Kidney capillary endothelial cell (primary cell): Measurements from ENCODE around the gene TMEM89.

Source experiments
- DNase-seq: peaks from one replicate; pipeline ENCODE4 v3.0.0-alpha.2; 2018; ENCODE audit warnings: low spot score

TMEM89 gene

DNA sequence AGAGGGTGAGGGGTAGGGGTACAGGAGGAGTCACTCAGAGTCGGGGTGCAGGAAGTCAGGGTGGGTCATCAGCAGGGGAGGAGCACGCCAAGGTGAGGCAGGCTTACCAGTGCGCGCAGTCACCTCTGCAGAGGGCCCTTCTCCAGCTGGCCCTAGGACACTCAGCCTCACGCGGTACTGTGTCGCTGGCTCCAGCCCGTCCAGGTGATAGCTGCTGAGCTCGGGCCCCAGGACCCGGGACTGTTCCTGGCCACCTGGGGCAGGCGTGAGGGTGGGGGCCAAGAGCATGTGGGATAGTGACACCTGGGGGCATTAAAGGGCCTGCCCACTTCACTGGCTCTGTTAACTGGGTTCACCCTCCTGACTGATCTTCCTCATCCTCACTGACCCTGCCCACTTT lies 33.9 kb downstream of the TMEM89 start:
- no peak for DNase-seq

DNA sequence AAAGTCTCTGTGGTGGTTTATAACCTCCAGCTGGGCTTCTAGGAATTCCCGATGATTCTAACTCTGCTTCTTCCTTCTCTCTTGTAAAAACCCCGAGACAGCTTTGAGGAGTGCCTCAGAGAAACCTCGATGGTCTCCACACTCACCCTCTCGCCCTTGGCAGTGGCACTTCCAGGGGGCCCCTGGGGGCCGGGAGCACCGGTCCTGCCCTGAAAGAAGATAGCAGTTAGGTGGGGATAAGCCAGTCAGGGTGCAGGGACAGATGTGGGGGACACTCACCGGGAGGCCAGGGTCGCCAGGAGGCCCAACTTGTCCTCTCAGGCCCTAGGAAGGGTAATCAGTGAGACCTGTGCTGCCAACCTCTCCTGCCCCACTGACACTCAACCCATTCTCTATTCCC lies 36.2 kb downstream of the TMEM89 start:
- DNase-seq = no peak

DNA sequence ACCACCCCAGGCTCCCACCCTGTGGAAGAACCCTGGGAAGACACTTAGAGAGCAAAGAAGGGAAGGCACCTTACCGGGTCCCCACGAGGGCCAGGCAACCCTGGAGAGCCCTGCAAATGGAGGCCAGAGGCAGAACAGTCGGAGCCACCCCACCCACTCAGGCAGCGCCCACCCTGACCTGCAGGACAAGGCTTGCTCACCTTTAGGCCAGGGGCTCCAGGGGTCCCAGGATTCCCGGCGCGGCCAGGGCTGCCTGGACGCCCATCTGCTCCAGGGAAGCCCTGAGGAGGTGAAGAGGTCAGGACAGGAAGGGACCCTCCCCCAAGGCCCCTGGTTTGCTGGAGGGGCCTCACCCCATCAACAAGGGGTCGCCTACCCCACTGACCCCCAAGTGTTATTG lies 36.7 kb downstream of the TMEM89 start:
- DNase-seq = no peak

DNA sequence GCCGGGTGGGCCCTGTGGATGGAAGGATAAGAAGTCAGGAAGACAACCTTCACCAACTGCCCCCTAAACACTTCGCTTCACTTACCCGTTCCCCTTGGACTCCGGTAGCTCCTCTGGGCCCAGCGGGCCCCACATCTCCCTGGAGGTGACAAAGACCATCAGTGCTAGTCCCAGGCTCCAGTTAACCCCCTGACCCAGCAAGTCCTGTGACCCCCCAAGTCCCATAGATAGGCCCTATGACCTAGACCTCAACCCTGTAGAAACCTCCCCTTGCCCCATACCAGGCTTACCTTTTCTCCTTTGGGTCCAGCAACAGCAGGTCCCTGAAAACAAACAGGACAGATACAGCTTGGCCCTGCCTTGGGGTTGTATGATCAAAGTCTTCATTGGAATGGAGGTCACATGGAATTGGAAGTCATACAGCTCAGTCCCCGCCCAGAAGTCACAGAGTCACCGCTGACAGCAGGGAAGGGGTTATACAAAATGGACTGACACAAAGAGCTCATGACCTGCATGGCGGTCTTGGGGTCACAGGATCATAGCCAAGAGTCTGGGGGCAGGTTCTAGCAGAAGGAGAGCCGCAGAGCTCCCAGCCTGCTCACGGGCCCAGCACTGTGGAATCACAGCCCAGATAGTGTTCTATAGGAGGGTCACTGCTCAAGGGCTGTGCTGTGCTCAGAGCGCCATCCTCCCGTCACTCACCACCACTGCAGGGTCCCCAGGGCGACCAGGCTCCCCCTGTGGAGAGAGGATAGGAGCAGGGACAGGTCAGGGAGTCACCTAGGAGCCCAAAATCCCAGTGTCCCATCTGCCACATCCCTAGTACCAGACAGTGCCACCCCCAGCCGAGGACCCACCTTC lies 39.7 kb downstream of the TMEM89 start:
- no peak for DNase-seq

DNA sequence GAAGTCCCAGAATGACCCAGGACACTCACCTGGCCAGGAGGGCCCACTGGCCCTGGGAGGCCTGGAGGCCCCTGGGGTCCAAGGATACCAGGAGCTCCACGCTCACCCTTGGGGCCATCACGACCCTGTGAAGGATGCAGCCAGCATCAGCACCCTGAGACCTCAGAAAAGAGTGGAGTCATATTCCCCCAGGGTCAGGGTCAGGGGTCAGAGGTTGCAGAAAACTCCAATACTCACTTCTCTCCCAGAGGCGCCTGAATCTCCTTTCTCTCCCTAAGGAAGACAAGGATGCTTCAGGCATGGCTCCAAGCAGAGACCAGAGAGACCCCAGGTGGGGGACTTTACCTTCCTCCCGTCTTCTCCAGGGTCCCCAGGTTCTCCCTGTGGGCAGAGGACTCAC lies 44.9 kb downstream of the TMEM89 start:
- DNase-seq = no peak

DNA sequence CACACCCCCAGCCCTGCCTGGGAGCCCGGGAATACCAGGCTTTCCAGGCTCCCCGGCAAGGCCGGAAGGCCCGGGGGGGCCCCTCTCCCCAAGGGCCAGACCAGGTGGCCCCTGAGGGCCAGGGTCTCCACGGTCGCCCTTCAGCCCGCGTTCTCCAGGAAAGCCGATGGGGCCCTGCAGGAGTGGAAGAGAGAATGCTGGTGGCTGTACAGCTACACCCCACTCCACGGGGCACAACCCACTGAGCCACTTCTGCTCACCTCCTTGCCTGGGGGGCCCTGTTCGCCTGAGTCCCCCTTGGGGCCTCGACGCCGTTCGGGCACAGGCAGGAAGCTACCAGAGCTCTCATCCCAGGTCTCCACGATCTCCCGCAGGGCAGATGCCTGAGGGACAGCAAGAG lies 46.2 kb downstream of the TMEM89 start:
- DNase-seq = no peak

DNA sequence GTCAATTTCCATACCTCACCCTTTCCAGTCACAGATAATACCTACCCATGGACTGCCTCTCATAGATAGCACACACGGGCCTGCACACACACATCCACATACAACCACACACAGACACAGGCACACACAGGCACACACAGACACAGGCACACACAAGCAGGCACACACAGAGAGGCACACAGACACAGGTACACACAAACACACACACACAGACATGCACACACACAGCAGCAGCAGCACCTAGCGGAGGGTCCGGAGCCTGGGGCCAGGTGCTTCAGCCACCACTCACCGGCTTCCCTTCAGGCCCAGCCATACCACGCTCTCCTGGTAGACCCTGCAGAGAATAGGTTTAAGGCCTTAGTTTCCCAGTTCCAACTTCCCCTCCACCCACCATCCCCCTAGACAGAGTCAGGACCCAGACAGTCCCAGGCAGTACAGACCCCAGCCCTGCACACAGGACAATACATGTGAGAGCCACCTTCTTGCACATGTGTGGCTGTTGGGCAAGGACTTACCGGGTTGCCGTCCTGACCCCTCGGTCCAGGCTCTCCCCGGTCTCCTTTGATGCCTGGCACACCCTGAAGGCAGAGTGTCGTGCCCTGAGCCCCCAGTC lies 47.5 kb downstream of the TMEM89 start:
- no peak for DNase-seq

DNA sequence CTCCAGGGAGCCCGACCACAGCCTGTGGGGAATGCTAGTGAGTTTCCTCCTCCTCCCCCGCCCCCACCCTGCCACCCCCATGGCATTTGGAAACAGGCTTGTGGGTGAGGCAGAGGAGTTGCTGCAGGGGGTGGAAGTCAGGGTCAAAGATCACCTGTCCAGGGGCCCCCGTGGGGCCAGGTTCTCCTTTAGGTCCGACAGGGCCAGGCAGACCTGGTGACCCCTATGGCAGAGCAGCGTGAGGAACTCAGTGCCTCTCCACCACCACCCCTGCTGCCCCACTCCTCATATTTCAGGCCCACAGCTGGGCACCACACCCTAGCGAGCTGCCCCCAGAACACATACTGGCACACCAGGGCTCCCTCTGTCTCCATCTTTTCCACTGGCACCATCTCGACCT lies 49.1 kb downstream of the TMEM89 start:
- DNase-seq = no peak

DNA sequence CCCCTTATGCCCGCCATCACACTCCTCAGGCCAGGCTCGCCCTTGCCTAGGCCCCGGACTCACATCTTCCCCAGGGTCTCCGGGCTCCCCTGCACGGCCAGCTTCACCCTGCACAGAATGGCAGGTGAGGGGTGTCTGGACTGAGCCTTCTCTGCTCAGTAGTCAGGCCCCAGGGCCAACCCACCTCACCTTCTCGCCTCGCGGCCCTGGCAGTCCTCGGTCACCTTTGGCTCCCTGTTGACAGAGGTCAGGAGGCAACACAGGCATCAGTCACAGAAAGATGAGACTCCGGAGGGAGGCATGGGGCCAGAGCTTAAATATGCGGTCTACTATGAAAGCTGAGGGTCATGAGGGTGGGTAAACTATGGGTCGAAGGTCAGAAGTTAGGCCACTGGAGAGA lies 49.6 kb downstream of the TMEM89 start:
- no peak for DNase-seq
